ENCODE measurements around the gene RIPPLY1. TPM values are rescaled to one million over a fixed set of nuclear protein-coding genes. Genes with fewer than 3 reads are reported as not detected.

The RIPPLY1 gene
- not detected in 2 replicates for polyA plus RNA-seq

GRCh38 chrX:106903291-106903824, at the start of gene RIPPLY1:
Gene RIPPLY1, minus strand, starts transcription at chrX:106903341. Its CDS starts 54 bp downstream, at chrX:106903287.

GRCh38 chrX:106919932-106920452, 16.9 kb upstream of the RIPPLY1 start, which contains the start of gene CLDN2:
Gene CLDN2, plus strand, starts transcription at chrX:106920402. Its CDS starts 7,827 bp downstream, at chrX:106928229.

Other genes with a start within 250 kb of the RIPPLY1 start
- 9.4 and 13.6 TPM in 2 replicates for gene RNF128, start 176.6 kb downstream of the RIPPLY1 start, polyA plus RNA-seq
- 1.2 and 5.6 TPM in 2 replicates for gene TBC1D8B, start 100.7 kb downstream of the RIPPLY1 start, polyA plus RNA-seq
- gene CLDN2, start 17.1 kb upstream of the RIPPLY1 start, polyA plus RNA-seq = not detected in 2 replicates
- 0.63 and 1.3 TPM in 2 replicates for gene MORC4, start 96.9 kb upstream of the RIPPLY1 start, polyA plus RNA-seq
- gene RBM41, start 215.5 kb upstream of the RIPPLY1 start, polyA plus RNA-seq = 15.4 and 27.7 TPM in 2 replicates

Measured in Purkinje cell (primary cell).